UCSD-AML1 (cell line): Measurements from ENCODE around the gene RIMBP2.
"Not testable (repeated sequence)": the region's sequence is repeated elsewhere in the genome, so short reads cannot be mapped to it uniquely, and the experiment has no call there.

Source experiments
- DNase-seq: peaks from one replicate; lab custom pipeline; 2025; ENCODE audit not compliant: unreplicated experiment; lab: John Stamatoyannopoulos, UW

The RIMBP2 gene

GRCh38 chr12:130609966-130610365, 106.1 kb downstream of the RIMBP2 start:
- no peak for DNase-seq

- no peak for DNase-seq
These were observed 107.3 kb downstream of the RIMBP2 start for GRCh38 chr12:130608831-130609230.

GRCh38 chr12:130608132-130608531, 108.0 kb downstream of the RIMBP2 start:
- DNase-seq, result no peak

- no peak for DNase-seq
These were observed 109.9 kb downstream of the RIMBP2 start for GRCh38 chr12:130606231-130606630.

- no peak for DNase-seq
These were observed 112.6 kb downstream of the RIMBP2 start for GRCh38 chr12:130603396-130603965.

- no peak for DNase-seq
These were observed 113.8 kb downstream of the RIMBP2 start for GRCh38 chr12:130602251-130602650.

- DNase-seq, result no peak
These were observed 114.8 kb downstream of the RIMBP2 start for GRCh38 chr12:130601327-130601726.

- DNase-seq, result no peak
These were observed 119.9 kb downstream of the RIMBP2 start for GRCh38 chr12:130596241-130596640.

GRCh38 chr12:130595566-130595965, 120.5 kb downstream of the RIMBP2 start:
- DNase-seq, result no peak

GRCh38 chr12:130593056-130593455, 123.0 kb downstream of the RIMBP2 start:
- no peak for DNase-seq

GRCh38 chr12:130592641-130593040, 123.5 kb downstream of the RIMBP2 start:
- no peak for DNase-seq

GRCh38 chr12:130591736-130592135, 124.4 kb downstream of the RIMBP2 start:
- DNase-seq, result no peak

- DNase-seq, result no peak
These were observed 125.4 kb downstream of the RIMBP2 start for GRCh38 chr12:130590685-130591084.

- DNase-seq, result no peak
These were observed 126.4 kb downstream of the RIMBP2 start for GRCh38 chr12:130589540-130590317.

GRCh38 chr12:130588696-130589539, 127.2 kb downstream of the RIMBP2 start:
- DNase-seq, result no peak

GRCh38 chr12:130587966-130588365, 128.1 kb downstream of the RIMBP2 start:
- no peak for DNase-seq

- DNase-seq, result not testable (repeated sequence)
These were observed 131.6 kb downstream of the RIMBP2 start for GRCh38 chr12:130584475-130584874.

- DNase-seq, result no peak
These were observed 132.3 kb downstream of the RIMBP2 start for GRCh38 chr12:130583800-130584199.

- DNase-seq, result no peak
These were observed 132.8 kb downstream of the RIMBP2 start for GRCh38 chr12:130583317-130583716.

- DNase-seq, result no peak
These were observed 133.8 kb downstream of the RIMBP2 start for GRCh38 chr12:130582286-130582685.

- no peak for DNase-seq
These were observed 134.3 kb downstream of the RIMBP2 start for GRCh38 chr12:130581782-130582181.

GRCh38 chr12:130579231-130579630, 136.9 kb downstream of the RIMBP2 start:
- DNase-seq, result no peak
